ENCODE data around the gene XPO6.

XPO6 gene

GRCh38 chr16:28051486-28051885, 160.3 kb downstream of the XPO6 start:
- no peak for TF ChIP-seq ZFX (IDR thresholded peaks at IDR 0.05; ENCODE audit: borderline replicate concordance)

More at GRCh38 chr16:28051486-28051885, 160.3 kb downstream of the XPO6 start:
- no peak overlapping the region for H3K27ac ChIP-seq

Data from 22Rv1 (cell line).